Dermis blood vessel endothelial cell (primary cell): ENCODE measurements around the gene LAPTM5. TPM values are rescaled to one million over a fixed set of nuclear protein-coding genes. Genes with fewer than 3 reads are reported as not detected.
"Not testable (repeated sequence)": the region's sequence is repeated elsewhere in the genome, so short reads cannot be mapped to it uniquely, and the experiment has no call there.

ENCODE experiments used
- DNase-seq: peaks from one replicate; pipeline ENCODE4 v3.0.0; 2010
- total RNA-seq: library from RNA; depleted of rRNA; stranded (reverse); fragments of >200 nt; gene quantifications from 2 replicates; pipeline ENCODE4 v1.2.3, GENCODE V29; 2014

The LAPTM5 gene
- total RNA-seq, 1 donor from 2014 or later: 23.1 TPM

GRCh38 chr1:30692201-30692947 lies 65.2 kb downstream of the LAPTM5 start:
- DNase-seq: no peak

- no peak for DNase-seq
Measured at GRCh38 chr1:30691480-30691879, 66.1 kb downstream of the LAPTM5 start.

DNA sequence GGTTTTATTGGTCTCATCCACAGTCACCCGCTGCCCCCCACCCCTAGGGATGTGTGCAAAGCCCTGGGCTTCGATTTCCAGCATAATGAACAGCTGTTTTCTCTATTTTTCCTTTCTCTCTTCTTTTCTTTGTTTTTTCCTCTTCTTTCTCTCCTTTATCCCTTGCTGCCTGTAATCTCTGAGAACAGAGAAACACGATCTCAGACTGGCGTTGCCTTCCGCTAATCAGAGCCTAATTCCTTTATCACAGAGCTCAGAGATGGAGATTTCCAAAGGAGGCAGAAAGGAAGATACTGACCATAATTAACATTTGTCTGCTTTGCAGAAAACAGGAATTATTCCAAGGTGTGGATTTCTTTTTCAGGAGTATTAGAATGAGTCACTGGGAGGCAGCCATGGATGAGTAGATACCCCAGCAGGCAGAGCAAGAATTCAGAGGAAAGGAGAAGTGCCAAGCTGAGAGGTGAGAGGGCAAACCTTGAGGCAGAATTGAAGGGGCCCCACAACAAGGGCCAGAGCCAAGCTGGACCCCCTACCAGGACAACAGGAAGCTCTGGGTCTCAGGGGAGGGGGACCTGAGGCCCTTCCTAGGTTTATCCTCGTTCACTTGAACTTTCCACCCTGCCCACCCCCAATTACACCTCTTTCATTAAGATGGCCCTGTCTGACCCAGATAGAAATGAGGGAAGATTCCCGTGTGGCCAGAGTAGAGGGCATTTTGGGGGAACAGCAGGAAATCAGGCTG lies 67.5 kb downstream of the LAPTM5 start:
- no peak for DNase-seq

- DNase-seq: no peak
Measured at GRCh38 chr1:30688920-30689794, 68.4 kb downstream of the LAPTM5 start.

GRCh38 chr1:30688516-30688915 lies 69.1 kb downstream of the LAPTM5 start:
- not testable (repeated sequence) for DNase-seq

- no peak for DNase-seq
Measured at GRCh38 chr1:30687886-30688285, 69.7 kb downstream of the LAPTM5 start.

DNA sequence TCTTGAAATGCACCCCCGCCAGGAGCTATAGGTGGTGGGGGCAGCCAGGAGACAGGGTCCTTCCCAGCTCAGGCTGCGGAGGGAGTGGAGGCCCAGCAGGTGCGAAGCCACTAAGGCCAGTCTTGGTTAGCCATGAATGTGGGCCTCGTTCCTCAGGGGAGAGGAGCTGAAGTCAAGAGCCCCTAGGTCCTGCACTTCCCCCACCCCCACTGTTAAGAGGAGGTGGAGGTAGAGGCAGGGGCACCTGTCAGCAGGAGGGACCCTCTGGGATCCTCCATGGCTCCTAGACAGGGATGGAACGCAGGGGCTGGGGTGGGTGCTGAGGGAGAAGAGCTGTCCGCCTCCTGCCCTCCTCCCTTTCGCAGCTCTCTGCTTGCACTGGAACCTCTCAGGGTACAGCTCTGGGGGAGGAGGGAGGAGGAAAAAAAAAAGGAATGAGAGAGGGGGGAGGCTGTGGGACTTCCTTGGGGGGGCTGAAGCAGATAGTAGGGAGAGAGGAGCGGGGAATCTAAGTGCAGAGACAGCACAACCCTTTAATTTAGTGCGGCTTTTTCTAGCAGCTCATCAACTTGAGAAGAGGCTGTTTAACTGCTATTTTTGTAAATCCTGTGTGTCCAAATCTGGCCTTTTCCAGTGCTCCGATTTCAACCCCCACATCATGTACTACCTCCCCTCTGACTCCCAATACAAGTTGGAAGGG lies 71.2 kb downstream of the LAPTM5 start:
- DNase-seq: no peak

DNA sequence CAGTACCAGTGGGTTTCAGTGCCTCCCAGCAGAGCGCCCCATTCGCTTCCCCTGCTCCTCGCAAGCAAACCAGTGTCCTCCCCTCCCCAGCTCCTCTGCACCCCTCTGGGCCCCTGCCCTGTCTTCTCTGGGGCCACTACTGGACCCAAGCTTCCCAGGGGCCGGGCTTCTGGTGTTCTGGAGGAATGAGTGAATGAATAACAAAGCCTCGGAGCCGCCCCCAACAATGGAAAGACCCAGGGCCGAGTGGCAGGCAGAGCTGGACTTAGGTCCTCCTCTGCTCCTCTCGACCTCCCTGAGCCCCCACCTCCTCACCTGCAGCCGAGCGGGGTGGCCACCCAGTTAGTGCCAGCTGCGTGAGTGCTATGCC lies 71.8 kb downstream of the LAPTM5 start:
- DNase-seq: no peak

- no peak for DNase-seq
Measured at GRCh38 chr1:30684881-30685795, 72.4 kb downstream of the LAPTM5 start.

DNA sequence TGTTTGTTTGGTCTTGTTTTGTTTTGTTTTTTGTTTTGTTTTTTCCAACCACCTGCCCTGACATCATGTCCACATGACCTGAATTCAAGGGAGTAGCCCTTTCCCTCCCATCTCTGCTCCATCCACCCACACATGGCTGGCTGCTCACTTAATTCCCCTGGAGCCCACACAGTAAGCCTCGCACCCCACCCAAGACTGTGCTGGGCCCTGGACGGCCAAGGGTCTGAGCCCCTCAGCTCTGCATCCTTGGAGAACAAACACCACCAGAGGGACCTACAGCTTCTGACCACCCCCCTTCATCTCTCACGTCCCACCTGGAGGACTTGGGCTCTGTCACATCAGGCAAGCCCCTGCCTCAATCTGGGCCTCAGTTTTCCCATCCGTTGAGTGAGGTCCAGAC lies 73.3 kb downstream of the LAPTM5 start:
- DNase-seq: no peak

DNA sequence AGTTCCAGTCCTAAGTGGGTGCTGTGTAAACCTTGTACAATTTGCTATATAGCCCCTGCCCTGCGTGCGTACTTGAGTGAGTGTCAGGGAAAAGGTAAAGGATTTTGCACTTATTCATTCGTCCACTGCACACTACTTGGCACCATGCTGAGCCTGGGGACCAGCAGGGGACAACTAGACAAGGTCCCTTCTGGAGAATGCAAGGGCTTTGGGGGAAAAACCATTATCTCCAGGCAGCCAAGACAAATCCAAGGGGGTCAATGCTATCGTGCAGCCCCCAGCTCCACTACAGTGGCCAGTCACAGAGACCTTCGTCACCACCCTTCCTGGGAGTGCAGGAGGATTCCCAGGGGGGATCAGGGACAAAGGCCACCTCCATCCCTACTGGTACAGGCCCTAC lies 73.9 kb downstream of the LAPTM5 start:
- DNase-seq: no peak

Other genes with a start within 250 kb of the LAPTM5 start
- 0.17 TPM in 1 of 2 replicates, not detected in the other for gene MATN1, start 34.2 kb downstream of the LAPTM5 start, total RNA-seq
- 22.0 and 55.3 TPM in 2 replicates for gene SDC3, start 151.0 kb upstream of the LAPTM5 start, total RNA-seq